Tibial nerve (tissue), 4 donors: ENCODE results near the gene ICE2. TPM values are rescaled to one million over a fixed set of nuclear protein-coding genes. Genes with fewer than 3 reads are reported as not detected.

Experiments used
- DNase-seq, 2 donors: peaks; one replicate each; pipeline ENCODE4 v3.0.0-alpha.2; 2019; ENCODE audit warnings: low spot score in 2 of 2
- H3K27ac ChIP-seq, 4 donors: fragments of 200-600 bp; sonication (generic) in 3 of 4; one replicate each; pipeline ENCODE4 v1.5.1; 2017 to 2019; ENCODE audit warnings: mild to moderate bottlenecking in 1 of 4
- H3K27me3 ChIP-seq, 2 donors: fragments of 200-600 bp; sonication (generic) in 1 of 2; one replicate each; pipeline versions ENCODE4 v1.5.1 to v1.6.0; 2017 to 2019
- H3K36me3 ChIP-seq, 3 donors: fragments of 200-600 bp; sonication (generic); one replicate each; pipeline ENCODE4 v1.5.1; 2018 to 2019
- H3K4me1 ChIP-seq, 4 donors: fragments of 200-600 bp; sonication (generic) in 3 of 4; one replicate each; pipeline ENCODE4 v1.5.1; 2017 to 2019
- H3K4me3 ChIP-seq, 4 donors: fragments of 200-600 bp; sonication (generic) in 3 of 4; one replicate each; pipeline ENCODE4 v1.5.1; 2017 to 2019; ENCODE audit warnings: mild to moderate bottlenecking in 1 of 4, moderate library complexity in 1 of 4
- H3K9me3 ChIP-seq, 4 donors: fragments of 200-600 bp; sonication (generic) in 3 of 4; one replicate each; pipeline ENCODE4 v1.5.1; 2017 to 2019
- CTCF ChIP-seq, 5 experiments: fragments of 200-600 bp in 3 of 5; fragments of 450-650 bp in 2 of 5; sonication (generic) in 3 of 5; IDR thresholded peaks; one replicate each; pipeline ENCODE4 v1.5.1; 2016 to 2019; ENCODE audit warnings: antibody characterized with exemption in 5 of 5, mild to moderate bottlenecking in 3 of 5, moderate library complexity in 2 of 5
- EP300 ChIP-seq, 2 donors: sonication (generic); formaldehyde crosslinking; IDR thresholded peaks; one replicate each; pipeline ENCODE4 v1.6.1; 2017; ENCODE audit warnings: antibody characterized with exemption in 2 of 2, mild to moderate bottlenecking in 1 of 2
- POLR2A ChIP-seq, 2 donors: fragments of 450-650 bp; IDR thresholded peaks; one replicate each; pipeline ENCODE4 v1.6.1; 2017; ENCODE audit warnings: antibody characterized with exemption in 2 of 2, mild to moderate bottlenecking in 2 of 2, moderate library complexity in 2 of 2
- WGBS, 2 donors: methylation state at CpG; one replicate each; pipeline ENCODE4 v1.1.5; 2018; 5-methylcytosine and 5-hydroxymethylcytosine counted together
- total RNA-seq, 4 donors: library from RNA; depleted of rRNA; stranded (reverse); fragments of >200 nt; gene quantifications; one replicate each; pipeline ENCODE4 v1.1.0, GENCODE V29; 2016

ICE2 gene
- total RNA-seq, 4 donors from 2014 or later = 23.9 to 44.1 (median 26.0) TPM

- Histone ChIP-seq H3K9me3 (no peaks in the 10 kb centered on the region), H3K27ac (no peak overlapping the region), H3K4me3 (no peak overlapping the region), H3K4me1 (peaks cover 0 to 29% (median 3%) of the 10 kb centered on the region in 4 donors), H3K27me3 (no peaks in the 10 kb centered on the region), H3K36me3 (peaks cover 0 to 33% (median 0%) of the 10 kb centered on the region in 3 donors)
- 89 to 98% methylated on average over 1 of the region's 1 CpG for WGBS, 2 donors
- TF ChIP-seq CTCF (IDR thresholded peaks at IDR 0.05) (no peak), POLR2A (IDR thresholded peaks at IDR 0.05) (no peak), EP300 (IDR thresholded peaks at IDR 0.05) (no peak)
- DNase-seq = no peak
Measured at GRCh38 chr15:60428935-60429334, 50.0 kb downstream of the ICE2 start.

GRCh38 chr15:60426870-60427508 lies 52.0 kb downstream of the ICE2 start:
- Histone ChIP-seq H3K36me3 (peaks cover 0 to 16% (median 0%) of the 10 kb centered on the region in 3 donors), H3K4me1 (peaks cover 0 to 48% (median 6%) of the 10 kb centered on the region in 4 donors), H3K27me3 (no peaks in the 10 kb centered on the region), H3K27ac (peak overlapping the region; percentile 13 to 68 (median 38)), H3K9me3 (no peaks in the 10 kb centered on the region), H3K4me3 (no peak overlapping the region)
- WGBS, 2 donors = 14 to 22% methylated on average over 2 of the region's 2 CpGs
- no peak for DNase-seq
- TF ChIP-seq EP300 (IDR thresholded peaks at IDR 0.05) (peak in 1 of 2 donors; percentile 37), POLR2A (IDR thresholded peaks at IDR 0.05) (no peak), CTCF (IDR thresholded peaks at IDR 0.05) (no peak)

GRCh38 chr15:60425461-60425860 lies 53.5 kb downstream of the ICE2 start:
- Histone ChIP-seq H3K27ac (no peak overlapping the region), H3K4me3 (no peak overlapping the region), H3K9me3 (no peaks in the 10 kb centered on the region), H3K4me1 (peaks cover 0 to 52% (median 10%) of the 10 kb centered on the region in 4 donors), H3K27me3 (no peaks in the 10 kb centered on the region), H3K36me3 (peaks cover 0 to 5% (median 0%) of the 10 kb centered on the region in 3 donors)
- 54 to 76% methylated on average over 2 of the region's 2 CpGs for WGBS, 2 donors
- TF ChIP-seq CTCF (IDR thresholded peaks at IDR 0.05) (no peak), EP300 (IDR thresholded peaks at IDR 0.05) (no peak), POLR2A (IDR thresholded peaks at IDR 0.05) (no peak)
- no peak for DNase-seq

GRCh38 chr15:60424006-60424405 lies 54.9 kb downstream of the ICE2 start:
- peak overlapping the region in 3 of 4 donors; percentile 43 to 80 (median 68) for H3K27ac ChIP-seq
- no peak for TF ChIP-seq POLR2A (IDR thresholded peaks at IDR 0.05)
- no peak for TF ChIP-seq EP300 (IDR thresholded peaks at IDR 0.05)
- TF ChIP-seq CTCF (IDR thresholded peaks at IDR 0.05) = no peak
- H3K27me3 ChIP-seq = no peaks in the 10 kb centered on the region
- no peak for DNase-seq
- no peak overlapping the region for H3K4me3 ChIP-seq
- H3K36me3 ChIP-seq = no peaks in the 10 kb centered on the region
- WGBS, 2 donors = 88 to 93% methylated on average over 1 of the region's 1 CpG
- H3K4me1 ChIP-seq = peaks cover 0 to 58% (median 10%) of the 10 kb centered on the region in 4 donors
- no peaks in the 10 kb centered on the region for H3K9me3 ChIP-seq

GRCh38 chr15:60423537-60423936 lies 55.4 kb downstream of the ICE2 start:
- WGBS, 2 donors = 7 to 14% methylated on average over 2 of the region's 2 CpGs
- H3K36me3 ChIP-seq = no peaks in the 10 kb centered on the region
- TF ChIP-seq EP300 (IDR thresholded peaks at IDR 0.05) (no peak), POLR2A (IDR thresholded peaks at IDR 0.05) (no peak), CTCF (IDR thresholded peaks at IDR 0.05) (no peak)
- no peak for DNase-seq
- H3K4me1 ChIP-seq = peaks cover 0 to 58% (median 10%) of the 10 kb centered on the region in 4 donors
- H3K27me3 ChIP-seq = no peaks in the 10 kb centered on the region
- H3K9me3 ChIP-seq = no peaks in the 10 kb centered on the region
- peak overlapping the region in 3 of 4 donors; percentile 43 to 80 (median 68) for H3K27ac ChIP-seq
- H3K4me3 ChIP-seq = no peak overlapping the region
